RWPE1 (cell line): ENCODE data around the gene RBM23.

Experiments used
- CTCF ChIA-PET: fragments of 350-600 bp; sonication (Branson Sonifier 250); formaldehyde crosslinking; extraction: SDS; loops from one replicate; lab custom pipeline; 2021; lab: Yijun Ruan, JAX
- POLR2A ChIA-PET: fragments of 400-600 bp; formaldehyde crosslinking; extraction: SDS; loops from one replicate; lab custom pipeline; 2020; ENCODE audit warnings: antibody characterized with exemption; ENCODE audit not compliant: low non-redundant PET; lab: Yijun Ruan, JAX
- DNase-seq: peaks from one replicate; pipeline ENCODE4 v3.0.0; 2012; ENCODE audit warnings: low spot score
- H3K27ac ChIP-seq: fragments of 450-650 bp; 2 replicates; pipeline ENCODE4 v1.5.1; 2017
- TF ChIP-seq, protein P1 (sequence below): fragments of 450-650 bp; conservative IDR thresholded peaks from 2 replicates; pipeline ENCODE4 v1.5.1; 2017; ENCODE audit warnings: low read depth, mild to moderate bottlenecking

The RBM23 gene

DNA sequence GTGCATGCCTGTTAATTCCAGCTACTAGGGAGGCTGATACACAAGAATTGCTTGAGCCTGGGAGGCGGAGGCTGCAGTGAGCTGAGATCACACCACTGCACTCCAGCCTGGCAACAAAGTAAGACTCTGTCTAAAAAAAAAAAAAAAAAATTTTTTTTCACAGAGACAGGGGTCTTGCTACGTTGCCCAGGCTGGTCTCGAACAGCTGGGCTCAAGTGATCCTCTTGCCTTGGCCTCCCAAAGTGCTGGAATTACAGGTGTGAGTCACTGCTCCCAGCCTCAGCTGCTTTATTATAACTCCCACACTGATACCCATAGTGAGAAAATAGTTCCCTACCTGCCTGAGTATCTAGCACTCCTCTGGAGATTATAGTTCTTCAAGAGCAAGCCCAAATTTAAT, 26.7 kb upstream of the RBM23 start:
- ChIA-PET POLR2A (interaction anchor here (0.5 to 0.7 kb wide), 2 partner anchors 15 to 31 kb away, joined by 3 to 5 read pairs; no protein-coding TSS in a partner anchor), CTCF (interaction anchor here (0.7 kb wide), 1 partner anchor 13 kb away, joined by 3 read pairs; no protein-coding TSS in a partner anchor)
- no peak for DNase-seq
- TF ChIP-seq, protein P1, sequence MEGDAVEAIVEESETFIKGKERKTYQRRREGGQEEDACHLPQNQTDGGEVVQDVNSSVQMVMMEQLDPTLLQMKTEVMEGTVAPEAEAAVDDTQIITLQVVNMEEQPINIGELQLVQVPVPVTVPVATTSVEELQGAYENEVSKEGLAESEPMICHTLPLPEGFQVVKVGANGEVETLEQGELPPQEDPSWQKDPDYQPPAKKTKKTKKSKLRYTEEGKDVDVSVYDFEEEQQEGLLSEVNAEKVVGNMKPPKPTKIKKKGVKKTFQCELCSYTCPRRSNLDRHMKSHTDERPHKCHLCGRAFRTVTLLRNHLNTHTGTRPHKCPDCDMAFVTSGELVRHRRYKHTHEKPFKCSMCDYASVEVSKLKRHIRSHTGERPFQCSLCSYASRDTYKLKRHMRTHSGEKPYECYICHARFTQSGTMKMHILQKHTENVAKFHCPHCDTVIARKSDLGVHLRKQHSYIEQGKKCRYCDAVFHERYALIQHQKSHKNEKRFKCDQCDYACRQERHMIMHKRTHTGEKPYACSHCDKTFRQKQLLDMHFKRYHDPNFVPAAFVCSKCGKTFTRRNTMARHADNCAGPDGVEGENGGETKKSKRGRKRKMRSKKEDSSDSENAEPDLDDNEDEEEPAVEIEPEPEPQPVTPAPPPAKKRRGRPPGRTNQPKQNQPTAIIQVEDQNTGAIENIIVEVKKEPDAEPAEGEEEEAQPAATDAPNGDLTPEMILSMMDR: no peak
- peak overlapping the region; percentile 31; the same call in 1 of the 2 replicates for H3K27ac ChIP-seq

GRCh38 chr14:22939684-22940083, 20.7 kb upstream of the RBM23 start:
- CTCF ChIA-PET: interaction anchor here (0.6 to 0.7 kb wide), 3 partner anchors 44 to 383 kb away, joined by 3 to 6 read pairs (median 4); no protein-coding TSS in a partner anchor
- no peak for DNase-seq
- TF ChIP-seq, protein P1: no peak
- H3K27ac ChIP-seq: no peak overlapping the region
- POLR2A ChIA-PET: no interaction called here

- POLR2A ChIA-PET: no interaction called here
- DNase-seq: no peak
- CTCF ChIA-PET: interaction anchor here (0.5 to 0.6 kb wide), 2 partner anchors 361 to 382 kb away, joined by 3 to 4 read pairs; no protein-coding TSS in a partner anchor
- TF ChIP-seq, protein P1: no peak
- H3K27ac ChIP-seq: no peak overlapping the region
Observed at GRCh38 chr14:22935156-22935555, 16.2 kb upstream of the RBM23 start.

- POLR2A ChIA-PET: no interaction called here
- H3K27ac ChIP-seq: peak overlapping the region; percentile 82
- DNase-seq: no peak
- CTCF ChIA-PET: interaction anchor here (0.6 kb wide), 1 partner anchor 1085 kb away, joined by 4 read pairs; no protein-coding TSS in a partner anchor
- TF ChIP-seq, protein P1: no peak
Observed at GRCh38 chr14:22932146-22932545, 13.2 kb upstream of the RBM23 start.

DNA sequence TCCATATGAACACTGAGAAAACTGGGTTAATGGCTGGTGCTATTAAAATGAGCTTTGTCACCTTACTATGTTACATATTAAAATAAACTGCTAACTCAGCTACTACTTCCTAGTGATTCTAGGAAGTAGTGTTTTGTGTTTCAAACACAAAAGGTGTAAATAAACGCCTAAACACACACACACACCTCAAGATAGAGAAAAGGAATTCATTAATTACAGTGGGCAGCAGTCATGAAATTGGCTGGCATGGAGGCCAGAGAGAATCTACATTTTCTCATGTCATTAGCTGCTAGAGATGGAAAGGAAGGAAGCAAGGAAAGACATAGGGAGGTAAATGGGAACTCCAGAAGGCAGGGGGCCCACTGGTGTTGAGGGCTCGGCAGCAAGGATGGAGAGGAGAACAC, 11.0 kb upstream of the RBM23 start:
- peak overlapping the region; percentile 82 for H3K27ac ChIP-seq
- TF ChIP-seq, protein P1: no peak
- CTCF ChIA-PET: interaction anchor here (0.8 to 1.4 kb wide), 7 partner anchors 12 to 139 kb away, joined by 3 to 6 read pairs (median 4); no protein-coding TSS in a partner anchor
- POLR2A ChIA-PET: interaction anchor here (0.6 to 1.6 kb wide), 4 partner anchors 9 to 298 kb away, joined by 3 to 10 read pairs (median 4); partner anchors contain the start of gene HAUS4
- no peak for DNase-seq

GRCh38 chr14:22929104-22929960, 10.4 kb upstream of the RBM23 start, which contains the start of gene PRMT5:
PRMT5 (minus strand) TSS chr14:22929376; CDS start chr14:22929361, 15 bp downstream.
- ChIA-PET POLR2A (interaction anchor here (0.6 to 1.6 kb wide), 3 partner anchors 9 to 299 kb away, joined by 4 to 10 read pairs (median 5); partner anchors contain the start of gene HAUS4), CTCF (interaction anchor here (0.8 to 1.4 kb wide), 7 partner anchors 11 to 140 kb away, joined by 3 to 6 read pairs (median 4); no protein-coding TSS in a partner anchor)
- TF ChIP-seq, protein P1: no peak
- DNase-seq: peak; percentile 98
- peak within 1 kb of the TSS; percentile 82 for H3K27ac ChIP-seq
